GM23338 (cell line): ENCODE results near the gene HTT-AS. TPM values are rescaled to one million over a fixed set of nuclear protein-coding genes. Genes with fewer than 3 reads are reported as not detected.

Experiments
- ATAC-seq: fragments of 200-7000 bp; cut with Tn5 transposase; 3 replicates; pipeline ENCODE4 v1.9.1; 2020
- DNase-seq: peaks from one replicate; pipeline ENCODE4 v3.0.0-alpha.2; 2015; ENCODE audit warnings: low spot score
- H2AFZ ChIP-seq: fragments of 200-600 bp; sonication (generic); 2 replicates; pipeline ENCODE4 v1.8.0; 2016; ENCODE audit warnings: antibody characterized with exemption, mild to moderate bottlenecking, moderate library complexity
- H3F3A ChIP-seq: fragments of 200-600 bp; sonication (generic); replicated peaks from 2 replicates; pipeline ENCODE4 v1.8.0; 2017; ENCODE audit warnings: antibody characterized with exemption, mixed run types, low read depth
- H3K27ac ChIP-seq: fragments of 200-600 bp; sonication (generic); 2 replicates; pipeline ENCODE4 v1.6.1; 2016; ENCODE audit warnings: low read depth
- H3K27me3 ChIP-seq: fragments of 200-600 bp; sonication (generic); 2 replicates; pipeline ENCODE4 v1.8.0; 2016; ENCODE audit warnings: mild to moderate bottlenecking, mixed run types, moderate library complexity; ENCODE audit not compliant: insufficient read depth
- H3K36me3 ChIP-seq: fragments of 200-600 bp; sonication (generic); 2 replicates; pipeline ENCODE4 v1.8.0; 2016; ENCODE audit warnings: mild to moderate bottlenecking; ENCODE audit not compliant: insufficient read depth
- H3K4me1 ChIP-seq: fragments of 200-600 bp; sonication (generic); 2 replicates; pipeline ENCODE4 v1.8.0; 2016; ENCODE audit warnings: mild to moderate bottlenecking, moderate library complexity; ENCODE audit not compliant: insufficient read depth
- H3K4me2 ChIP-seq: fragments of 200-600 bp; sonication (generic); 2 replicates; pipeline ENCODE4 v1.7.1; 2017; ENCODE audit warnings: mixed run types
- H3K4me3 ChIP-seq: fragments of 200-600 bp; sonication (generic); 2 replicates; pipeline ENCODE4 v1.6.1; 2016; ENCODE audit warnings: mixed run types
- H3K79me2 ChIP-seq: fragments of 200-600 bp; sonication (generic); replicated peaks from 2 replicates; pipeline ENCODE4 v1.8.0; 2017; ENCODE audit warnings: mild to moderate bottlenecking; ENCODE audit not compliant: insufficient read depth
- H3K9me2 ChIP-seq: fragments of 200-600 bp; sonication (generic); 2 replicates; pipeline ENCODE4 v1.8.0; 2017; ENCODE audit not compliant: insufficient read depth
- H4K20me1 ChIP-seq: fragments of 200-600 bp; sonication (generic); replicated peaks from 2 replicates; pipeline ENCODE4 v1.8.0; 2017; ENCODE audit warnings: mild to moderate bottlenecking; ENCODE audit not compliant: insufficient read depth
- H3K27ac Mint-ChIP-seq: 2 replicates; pipeline ENCODE4 v1.8.0; 2020; ENCODE audit warnings: inconsistent platforms, mild to moderate bottlenecking, moderate library complexity, mixed read lengths
- H3K27me3 Mint-ChIP-seq: 3 replicates; pipeline ENCODE4 v1.8.0; 2022; ENCODE audit warnings: low read depth, mild to moderate bottlenecking, moderate library complexity, mixed read lengths, inconsistent platforms; ENCODE audit not compliant: insufficient read depth, poor library complexity
- H3K36me3 Mint-ChIP-seq: 3 replicates; pipeline ENCODE4 v1.8.0; 2021; ENCODE audit warnings: low read depth, mild to moderate bottlenecking, inconsistent platforms, moderate library complexity, mixed read lengths
- H3K4me1 Mint-ChIP-seq: 3 replicates; pipeline ENCODE4 v1.8.0; 2020; ENCODE audit warnings: mild to moderate bottlenecking, inconsistent platforms, mixed read lengths
- H3K4me3 Mint-ChIP-seq: 3 replicates; pipeline ENCODE4 v1.8.0; 2021; ENCODE audit warnings: moderate library complexity, mild to moderate bottlenecking, inconsistent platforms, mixed read lengths
- H3K9me3 Mint-ChIP-seq: 3 replicates; pipeline ENCODE4 v1.8.0; 2020; ENCODE audit warnings: moderate library complexity, mild to moderate bottlenecking, inconsistent platforms, mixed read lengths
- CREB1 ChIP-seq: fragments of 250-450 bp; sonication (Bioruptor Pico); IDR thresholded peaks from 2 replicates; pipeline ENCODE4 v1.5.0; 2020; ENCODE audit warnings: low read depth, mild to moderate bottlenecking, moderate library complexity
- EZH2 ChIP-seq: fragments of 200-600 bp; sonication (generic); IDR thresholded peaks from one replicate; pipeline ENCODE4 v1.8.0; 2017; ENCODE audit warnings: antibody characterized with exemption, mild to moderate bottlenecking, low read depth; ENCODE audit not compliant: unreplicated experiment
- EZH2phosphoT487 ChIP-seq: fragments of 200-600 bp; sonication (generic); IDR thresholded peaks from one replicate; pipeline ENCODE4 v1.8.1; 2018; ENCODE audit warnings: antibody characterized with exemption; ENCODE audit not compliant: unreplicated experiment
- JUNB ChIP-seq: IDR thresholded peaks from one replicate; pipeline ENCODE4 v1.6.1; 2016; ENCODE audit warnings: antibody characterized with exemption; ENCODE audit not compliant: unreplicated experiment
- NANOG ChIP-seq: IDR thresholded peaks from 2 replicates; pipeline ENCODE4 v1.6.1; 2016; ENCODE audit warnings: antibody characterized with exemption, borderline replicate concordance
- POLR2AphosphoS5 ChIP-seq: IDR thresholded peaks from 2 replicates; pipeline ENCODE4 v1.6.1; 2016; ENCODE audit warnings: antibody characterized with exemption, low read depth
- STAT1 ChIP-seq: IDR thresholded peaks from one replicate; pipeline ENCODE4 v1.6.1; 2016; ENCODE audit warnings: antibody characterized with exemption; ENCODE audit not compliant: unreplicated experiment
- ZNF114 ChIP-seq: fragments of 250-450 bp; sonication (Bioruptor Pico); IDR thresholded peaks from 2 replicates; pipeline ENCODE4 v1.5.0; 2020; ENCODE audit warnings: mild to moderate bottlenecking, moderate library complexity
- ZNF331 ChIP-seq: fragments of 250-450 bp; sonication (Bioruptor Pico); IDR thresholded peaks from 2 replicates; pipeline ENCODE4 v1.5.0; 2020; ENCODE audit warnings: low read depth, mild to moderate bottlenecking, moderate library complexity
- polyA plus RNA-seq: library from polyadenylated mRNA; unstranded; fragments of >200 nt; fragmentation: Nextera tagmentation; extraction: Ambion mirVana; gene quantifications from 2 replicates; pipeline ENCODE4 v1.2.1, GENCODE V29; 2016
- total RNA-seq: library from RNA; depleted of rRNA; stranded (reverse); fragments of >200 nt; shearing (Covaris generic); gene quantifications from 2 replicates; pipeline ENCODE4 v1.2.3, GENCODE V29; 2014
- TF ChIP-seq, protein P1 (sequence below): IDR thresholded peaks from one replicate; pipeline ENCODE4 v1.6.1; 2018; ENCODE audit warnings: antibody characterized with exemption; ENCODE audit not compliant: unreplicated experiment
- TF ChIP-seq, protein P2 (sequence below), 2 experiments: fragments of 200-600 bp in 1 of 2; sonication (generic) in 1 of 2; conservative IDR thresholded peaks; 2 replicates each; pipeline versions ENCODE4 v1.5.1 to v1.6.1; 2016 to 2017; ENCODE audit warnings: antibody characterized with exemption in 2 of 2, low read depth in 2 of 2, mild to moderate bottlenecking in 2 of 2, moderate library complexity in 1 of 2
- TF ChIP-seq, protein P3 (sequence below): fragments of 250-450 bp; sonication (Bioruptor Pico); IDR thresholded peaks from 2 replicates; pipeline ENCODE4 v1.5.0; 2020; ENCODE audit warnings: mild to moderate bottlenecking, moderate library complexity
- TF ChIP-seq, protein P4 (sequence below): IDR thresholded peaks from 2 replicates; pipeline ENCODE4 v1.6.1; 2016; ENCODE audit warnings: antibody characterized with exemption

Gene HTT-AS
- total and polyA plus RNA-seq, 2 experiments from 2014 or later = not detected

DNA sequence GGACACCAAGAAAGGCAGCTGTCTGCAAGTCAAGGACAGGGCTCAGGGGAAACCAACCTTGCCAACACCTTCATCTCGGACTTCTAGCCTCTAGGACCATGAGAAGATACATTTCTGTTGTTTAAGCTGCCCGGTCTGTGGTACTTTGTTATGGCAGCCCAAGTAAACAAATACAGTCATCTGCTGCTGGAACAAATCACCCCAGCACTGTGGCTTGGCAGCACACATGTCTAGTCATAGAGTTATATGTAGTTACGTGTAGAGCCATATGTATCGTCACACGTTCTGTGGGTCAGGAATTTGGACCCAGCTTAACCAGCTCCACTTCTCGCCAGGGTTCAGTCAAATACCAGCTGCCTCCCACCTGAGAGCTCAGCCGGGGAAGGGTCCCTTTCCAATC, 2.5 kb downstream of the HTT-AS start:
- H3K27ac Mint-ChIP-seq = no peak overlapping the region
- no peak overlapping the region for H2AFZ ChIP-seq

More for the DNA sequence above, 2.5 kb downstream of the HTT-AS start:
- Mint-ChIP-seq H3K36me3 (no peaks in the 10 kb centered on the region), H3K9me3 (no peaks in the 10 kb centered on the region), H3K4me3 (no peak overlapping the region; the same call in 1 of the 3 replicates), H3K27me3 (peaks cover 6% of the 10 kb centered on the region), H3K4me1 (peaks cover 16% of the 10 kb centered on the region)
- Histone ChIP-seq H3K9me2 (no peaks in the 10 kb centered on the region), H3K27ac (no peak overlapping the region), H3K4me3 (no peak overlapping the region), H3K4me2 (no peak overlapping the region), H3K36me3 (no peaks in the 10 kb centered on the region), H3K27me3 (no peaks in the 10 kb centered on the region), H3K79me2 (peaks cover 13% of the 10 kb centered on the region), H3K4me1 (peaks cover 12% of the 10 kb centered on the region), H3F3A (no peaks in the 10 kb centered on the region), H4K20me1 (peaks cover 3% of the 10 kb centered on the region; the same call in 1 of the 2 replicates)
- ATAC-seq (no peak), DNase-seq (no peak)
- TF ChIP-seq NANOG = no peak
- no peak for TF ChIP-seq JUNB
- no peak for TF ChIP-seq EZH2
- TF ChIP-seq, protein P1, sequence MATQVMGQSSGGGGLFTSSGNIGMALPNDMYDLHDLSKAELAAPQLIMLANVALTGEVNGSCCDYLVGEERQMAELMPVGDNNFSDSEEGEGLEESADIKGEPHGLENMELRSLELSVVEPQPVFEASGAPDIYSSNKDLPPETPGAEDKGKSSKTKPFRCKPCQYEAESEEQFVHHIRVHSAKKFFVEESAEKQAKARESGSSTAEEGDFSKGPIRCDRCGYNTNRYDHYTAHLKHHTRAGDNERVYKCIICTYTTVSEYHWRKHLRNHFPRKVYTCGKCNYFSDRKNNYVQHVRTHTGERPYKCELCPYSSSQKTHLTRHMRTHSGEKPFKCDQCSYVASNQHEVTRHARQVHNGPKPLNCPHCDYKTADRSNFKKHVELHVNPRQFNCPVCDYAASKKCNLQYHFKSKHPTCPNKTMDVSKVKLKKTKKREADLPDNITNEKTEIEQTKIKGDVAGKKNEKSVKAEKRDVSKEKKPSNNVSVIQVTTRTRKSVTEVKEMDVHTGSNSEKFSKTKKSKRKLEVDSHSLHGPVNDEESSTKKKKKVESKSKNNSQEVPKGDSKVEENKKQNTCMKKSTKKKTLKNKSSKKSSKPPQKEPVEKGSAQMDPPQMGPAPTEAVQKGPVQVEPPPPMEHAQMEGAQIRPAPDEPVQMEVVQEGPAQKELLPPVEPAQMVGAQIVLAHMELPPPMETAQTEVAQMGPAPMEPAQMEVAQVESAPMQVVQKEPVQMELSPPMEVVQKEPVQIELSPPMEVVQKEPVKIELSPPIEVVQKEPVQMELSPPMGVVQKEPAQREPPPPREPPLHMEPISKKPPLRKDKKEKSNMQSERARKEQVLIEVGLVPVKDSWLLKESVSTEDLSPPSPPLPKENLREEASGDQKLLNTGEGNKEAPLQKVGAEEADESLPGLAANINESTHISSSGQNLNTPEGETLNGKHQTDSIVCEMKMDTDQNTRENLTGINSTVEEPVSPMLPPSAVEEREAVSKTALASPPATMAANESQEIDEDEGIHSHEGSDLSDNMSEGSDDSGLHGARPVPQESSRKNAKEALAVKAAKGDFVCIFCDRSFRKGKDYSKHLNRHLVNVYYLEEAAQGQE = no peak
- no peak for TF ChIP-seq ZNF114
- no peak for TF ChIP-seq POLR2AphosphoS5
- TF ChIP-seq, protein P2, sequence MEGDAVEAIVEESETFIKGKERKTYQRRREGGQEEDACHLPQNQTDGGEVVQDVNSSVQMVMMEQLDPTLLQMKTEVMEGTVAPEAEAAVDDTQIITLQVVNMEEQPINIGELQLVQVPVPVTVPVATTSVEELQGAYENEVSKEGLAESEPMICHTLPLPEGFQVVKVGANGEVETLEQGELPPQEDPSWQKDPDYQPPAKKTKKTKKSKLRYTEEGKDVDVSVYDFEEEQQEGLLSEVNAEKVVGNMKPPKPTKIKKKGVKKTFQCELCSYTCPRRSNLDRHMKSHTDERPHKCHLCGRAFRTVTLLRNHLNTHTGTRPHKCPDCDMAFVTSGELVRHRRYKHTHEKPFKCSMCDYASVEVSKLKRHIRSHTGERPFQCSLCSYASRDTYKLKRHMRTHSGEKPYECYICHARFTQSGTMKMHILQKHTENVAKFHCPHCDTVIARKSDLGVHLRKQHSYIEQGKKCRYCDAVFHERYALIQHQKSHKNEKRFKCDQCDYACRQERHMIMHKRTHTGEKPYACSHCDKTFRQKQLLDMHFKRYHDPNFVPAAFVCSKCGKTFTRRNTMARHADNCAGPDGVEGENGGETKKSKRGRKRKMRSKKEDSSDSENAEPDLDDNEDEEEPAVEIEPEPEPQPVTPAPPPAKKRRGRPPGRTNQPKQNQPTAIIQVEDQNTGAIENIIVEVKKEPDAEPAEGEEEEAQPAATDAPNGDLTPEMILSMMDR (conservative IDR thresholded peaks at IDR 0.05; ENCODE audit: low read depth in 2 of 2) = no peak
- TF ChIP-seq ZNF331 (CRISPR knock-in tag) = no peak
- TF ChIP-seq EZH2phosphoT487 = no peak
- TF ChIP-seq, protein P3, sequence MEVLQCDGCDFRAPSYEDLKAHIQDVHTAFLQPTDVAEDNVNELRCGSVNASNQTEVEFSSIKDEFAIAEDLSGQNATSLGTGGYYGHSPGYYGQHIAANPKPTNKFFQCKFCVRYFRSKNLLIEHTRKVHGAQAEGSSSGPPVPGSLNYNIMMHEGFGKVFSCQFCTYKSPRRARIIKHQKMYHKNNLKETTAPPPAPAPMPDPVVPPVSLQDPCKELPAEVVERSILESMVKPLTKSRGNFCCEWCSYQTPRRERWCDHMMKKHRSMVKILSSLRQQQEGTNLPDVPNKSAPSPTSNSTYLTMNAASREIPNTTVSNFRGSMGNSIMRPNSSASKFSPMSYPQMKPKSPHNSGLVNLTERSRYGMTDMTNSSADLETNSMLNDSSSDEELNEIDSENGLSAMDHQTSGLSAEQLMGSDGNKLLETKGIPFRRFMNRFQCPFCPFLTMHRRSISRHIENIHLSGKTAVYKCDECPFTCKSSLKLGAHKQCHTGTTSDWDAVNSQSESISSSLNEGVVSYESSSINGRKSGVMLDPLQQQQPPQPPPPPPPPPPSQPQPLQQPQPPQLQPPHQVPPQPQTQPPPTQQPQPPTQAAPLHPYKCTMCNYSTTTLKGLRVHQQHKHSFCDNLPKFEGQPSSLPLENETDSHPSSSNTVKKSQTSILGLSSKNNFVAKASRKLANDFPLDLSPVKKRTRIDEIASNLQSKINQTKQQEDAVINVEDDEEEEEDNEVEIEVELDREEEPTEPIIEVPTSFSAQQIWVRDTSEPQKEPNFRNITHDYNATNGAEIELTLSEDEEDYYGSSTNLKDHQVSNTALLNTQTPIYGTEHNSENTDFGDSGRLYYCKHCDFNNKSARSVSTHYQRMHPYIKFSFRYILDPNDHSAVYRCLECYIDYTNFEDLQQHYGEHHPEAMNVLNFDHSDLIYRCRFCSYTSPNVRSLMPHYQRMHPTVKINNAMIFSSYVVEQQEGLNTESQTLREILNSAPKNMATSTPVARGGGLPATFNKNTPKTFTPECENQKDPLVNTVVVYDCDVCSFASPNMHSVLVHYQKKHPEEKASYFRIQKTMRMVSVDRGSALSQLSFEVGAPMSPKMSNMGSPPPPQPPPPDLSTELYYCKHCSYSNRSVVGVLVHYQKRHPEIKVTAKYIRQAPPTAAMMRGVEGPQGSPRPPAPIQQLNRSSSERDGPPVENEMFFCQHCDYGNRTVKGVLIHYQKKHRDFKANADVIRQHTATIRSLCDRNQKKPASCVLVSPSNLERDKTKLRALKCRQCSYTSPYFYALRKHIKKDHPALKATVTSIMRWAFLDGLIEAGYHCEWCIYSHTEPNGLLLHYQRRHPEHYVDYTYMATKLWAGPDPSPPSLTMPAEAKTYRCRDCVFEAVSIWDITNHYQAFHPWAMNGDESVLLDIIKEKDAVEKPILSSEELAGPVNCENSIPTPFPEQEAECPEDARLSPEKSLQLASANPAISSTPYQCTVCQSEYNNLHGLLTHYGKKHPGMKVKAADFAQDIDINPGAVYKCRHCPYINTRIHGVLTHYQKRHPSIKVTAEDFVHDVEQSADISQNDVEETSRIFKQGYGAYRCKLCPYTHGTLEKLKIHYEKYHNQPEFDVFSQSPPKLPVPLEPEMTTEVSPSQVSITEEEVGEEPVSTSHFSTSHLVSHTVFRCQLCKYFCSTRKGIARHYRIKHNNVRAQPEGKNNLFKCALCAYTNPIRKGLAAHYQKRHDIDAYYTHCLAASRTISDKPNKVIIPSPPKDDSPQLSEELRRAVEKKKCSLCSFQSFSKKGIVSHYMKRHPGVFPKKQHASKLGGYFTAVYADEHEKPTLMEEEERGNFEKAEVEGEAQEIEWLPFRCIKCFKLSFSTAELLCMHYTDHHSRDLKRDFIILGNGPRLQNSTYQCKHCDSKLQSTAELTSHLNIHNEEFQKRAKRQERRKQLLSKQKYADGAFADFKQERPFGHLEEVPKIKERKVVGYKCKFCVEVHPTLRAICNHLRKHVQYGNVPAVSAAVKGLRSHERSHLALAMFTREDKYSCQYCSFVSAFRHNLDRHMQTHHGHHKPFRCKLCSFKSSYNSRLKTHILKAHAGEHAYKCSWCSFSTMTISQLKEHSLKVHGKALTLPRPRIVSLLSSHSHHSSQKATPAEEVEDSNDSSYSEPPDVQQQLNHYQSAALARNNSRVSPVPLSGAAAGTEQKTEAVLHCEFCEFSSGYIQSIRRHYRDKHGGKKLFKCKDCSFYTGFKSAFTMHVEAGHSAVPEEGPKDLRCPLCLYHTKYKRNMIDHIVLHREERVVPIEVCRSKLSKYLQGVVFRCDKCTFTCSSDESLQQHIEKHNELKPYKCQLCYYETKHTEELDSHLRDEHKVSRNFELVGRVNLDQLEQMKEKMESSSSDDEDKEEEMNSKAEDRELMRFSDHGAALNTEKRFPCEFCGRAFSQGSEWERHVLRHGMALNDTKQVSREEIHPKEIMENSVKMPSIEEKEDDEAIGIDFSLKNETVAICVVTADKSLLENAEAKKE (CRISPR knock-in tag) = no peak
- TF ChIP-seq, protein P4, sequence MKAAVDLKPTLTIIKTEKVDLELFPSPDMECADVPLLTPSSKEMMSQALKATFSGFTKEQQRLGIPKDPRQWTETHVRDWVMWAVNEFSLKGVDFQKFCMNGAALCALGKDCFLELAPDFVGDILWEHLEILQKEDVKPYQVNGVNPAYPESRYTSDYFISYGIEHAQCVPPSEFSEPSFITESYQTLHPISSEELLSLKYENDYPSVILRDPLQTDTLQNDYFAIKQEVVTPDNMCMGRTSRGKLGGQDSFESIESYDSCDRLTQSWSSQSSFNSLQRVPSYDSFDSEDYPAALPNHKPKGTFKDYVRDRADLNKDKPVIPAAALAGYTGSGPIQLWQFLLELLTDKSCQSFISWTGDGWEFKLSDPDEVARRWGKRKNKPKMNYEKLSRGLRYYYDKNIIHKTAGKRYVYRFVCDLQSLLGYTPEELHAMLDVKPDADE = no peak
- no peak for TF ChIP-seq CREB1 (CRISPR knock-in tag)
- no peak for TF ChIP-seq STAT1
